ENCODE data around the gene RHEB. TPM values are rescaled to one million over a fixed set of nuclear protein-coding genes. Genes with fewer than 3 reads are reported as not detected.

The RHEB gene
- total RNA-seq, 1 donor from 2014 or later, result 225 TPM

- H3K9ac ChIP-seq, result no peak overlapping the region
- peaks cover 100% of the 10 kb centered on the region for H3K79me2 ChIP-seq (ENCODE audit: low read depth)
- H3K9me3 ChIP-seq (ENCODE audit: low read depth), result no peaks in the 10 kb centered on the region
- TF ChIP-seq EZH2phosphoT487 (IDR thresholded peaks at IDR 0.05) (no peak), CTCF (IDR thresholded peaks at IDR 0.05) (no peak), EZH2 (IDR thresholded peaks at IDR 0.05) (no peak)
- H3F3A ChIP-seq (ENCODE audit: low read depth), result peaks cover 6% of the 10 kb centered on the region
- no peak overlapping the region for H3K27ac ChIP-seq
- no peak overlapping the region for H3K4me3 ChIP-seq
- peaks cover 55% of the 10 kb centered on the region for H3K36me3 Mint-ChIP-seq
- H3K4me1 Mint-ChIP-seq, result peaks cover 2% of the 10 kb centered on the region
- no peaks in the 10 kb centered on the region for H3K27me3 ChIP-seq
- no peaks in the 10 kb centered on the region for H3K27me3 Mint-ChIP-seq (ENCODE audit: insufficient read depth, low read depth)
- peaks cover 92% of the 10 kb centered on the region for H4K20me1 ChIP-seq (ENCODE audit: low read depth)
- H3K27ac Mint-ChIP-seq, result no peak overlapping the region
- H3K4me1 ChIP-seq, result peaks cover 14% of the 10 kb centered on the region
- H3K4me3 Mint-ChIP-seq, result no peak overlapping the region
- no peak for DNase-seq (ENCODE audit: low spot score)
- no peak overlapping the region for H3K4me2 ChIP-seq
- H3K36me3 ChIP-seq, result no peaks in the 10 kb centered on the region
- H3K9me3 Mint-ChIP-seq, result peaks cover 46% of the 10 kb centered on the region
- H2AFZ ChIP-seq (replicated peaks), result no peak overlapping the region
These were observed 14.9 kb downstream of the RHEB start for GRCh38 chr7:151504715-151505326.

DNA sequence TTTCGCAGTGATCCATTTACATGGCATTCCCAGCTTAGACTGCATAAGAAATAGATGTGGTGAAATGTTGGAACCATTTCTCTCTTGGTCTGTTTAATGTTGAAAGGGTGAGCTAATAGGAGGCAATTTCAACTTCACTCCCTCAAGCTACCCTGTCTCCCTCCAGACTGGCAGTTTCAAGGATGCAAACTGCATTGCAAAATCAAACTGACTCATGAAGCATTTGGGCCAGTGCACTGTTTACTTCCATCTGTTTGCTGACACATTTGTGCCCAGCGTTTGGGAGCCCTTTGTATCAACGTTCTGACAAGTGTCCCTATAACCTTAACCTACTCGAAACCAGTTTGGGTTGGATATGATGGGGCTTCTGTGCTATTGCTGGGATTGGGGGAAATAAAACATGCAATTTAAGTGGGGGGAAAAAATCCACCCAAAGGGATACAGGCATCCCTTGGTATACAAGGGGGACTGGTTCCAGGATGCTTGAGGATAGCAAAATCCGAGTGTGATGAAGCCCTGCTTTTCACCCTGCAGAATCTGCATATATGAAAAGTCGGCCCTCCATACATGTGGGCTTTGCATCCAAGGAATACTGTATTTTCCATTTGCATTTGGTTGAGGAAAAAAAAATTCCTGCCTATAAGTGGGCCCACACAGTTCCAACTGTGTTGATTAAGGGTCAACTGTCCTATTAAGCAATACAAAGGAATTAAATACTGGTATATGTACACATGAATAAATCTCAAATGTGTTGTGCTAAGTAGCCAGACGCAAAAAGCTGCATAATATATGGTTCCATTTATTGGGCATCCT lies 15.6 kb downstream of the RHEB start:
- Mint-ChIP-seq H3K4me3 (no peak overlapping the region), H3K9me3 (peaks cover 49% of the 10 kb centered on the region), H3K4me1 (no peaks in the 10 kb centered on the region), H3K27me3 (ENCODE audit: insufficient read depth, low read depth) (no peaks in the 10 kb centered on the region), H3K36me3 (peaks cover 51% of the 10 kb centered on the region), H3K27ac (no peak overlapping the region)
- no peak overlapping the region for H3K4me2 ChIP-seq
- no peak for DNase-seq (ENCODE audit: low spot score)
- no peak overlapping the region for H2AFZ ChIP-seq (replicated peaks)
- H3K9ac ChIP-seq, result no peak overlapping the region
- H3K4me3 ChIP-seq, result no peak overlapping the region
- H3K4me1 ChIP-seq, result peaks cover 18% of the 10 kb centered on the region
- peaks cover 100% of the 10 kb centered on the region for H3K79me2 ChIP-seq (ENCODE audit: low read depth)
- no peak overlapping the region for H3K27ac ChIP-seq
- H4K20me1 ChIP-seq (ENCODE audit: low read depth), result peaks cover 92% of the 10 kb centered on the region
- TF ChIP-seq CTCF (IDR thresholded peaks at IDR 0.05) (no peak), EZH2 (IDR thresholded peaks at IDR 0.05) (no peak), EZH2phosphoT487 (IDR thresholded peaks at IDR 0.05) (no peak)
- H3K36me3 ChIP-seq, result no peaks in the 10 kb centered on the region
- no peaks in the 10 kb centered on the region for H3K27me3 ChIP-seq
- H3F3A ChIP-seq (ENCODE audit: low read depth), result peaks cover 9% of the 10 kb centered on the region
- no peaks in the 10 kb centered on the region for H3K9me3 ChIP-seq (ENCODE audit: low read depth)

DNA sequence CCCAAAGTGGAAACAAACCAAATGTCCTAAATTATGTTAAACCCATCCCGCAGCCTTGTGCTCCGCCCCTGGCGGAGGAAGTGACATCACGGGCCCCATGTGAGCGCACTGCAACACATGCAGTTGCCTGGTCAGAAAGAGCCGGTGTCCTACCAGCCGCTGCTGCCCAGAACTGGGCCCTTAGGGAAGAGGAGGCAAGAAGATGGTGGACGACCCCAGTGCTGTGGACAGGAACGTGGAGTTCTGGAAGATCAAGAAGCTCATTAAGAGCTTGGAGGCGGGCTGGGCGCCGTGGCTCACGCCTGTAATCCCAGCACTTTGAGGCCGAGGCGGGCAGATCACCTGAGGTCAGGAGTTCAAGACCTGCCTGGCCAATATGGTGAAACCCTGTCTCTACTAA lies 18.0 kb downstream of the RHEB start:
- Mint-ChIP-seq H3K36me3 (peaks cover 60% of the 10 kb centered on the region), H3K9me3 (peaks cover 47% of the 10 kb centered on the region), H3K27ac (no peak overlapping the region), H3K4me3 (no peak overlapping the region), H3K4me1 (no peaks in the 10 kb centered on the region), H3K27me3 (ENCODE audit: insufficient read depth, low read depth) (no peaks in the 10 kb centered on the region)
- Histone ChIP-seq H3K9ac (no peak overlapping the region), H3K9me3 (ENCODE audit: low read depth) (no peaks in the 10 kb centered on the region), H3K27me3 (no peaks in the 10 kb centered on the region), H2AFZ (replicated peaks) (no peak overlapping the region), H3K27ac (no peak overlapping the region), H3K4me2 (no peak overlapping the region), H3K4me1 (peaks cover 11% of the 10 kb centered on the region), H3K36me3 (no peaks in the 10 kb centered on the region), H4K20me1 (ENCODE audit: low read depth) (peaks cover 92% of the 10 kb centered on the region), H3K4me3 (no peak overlapping the region), H3K79me2 (ENCODE audit: low read depth) (peaks cover 99% of the 10 kb centered on the region), H3F3A (ENCODE audit: low read depth) (peaks cover 15% of the 10 kb centered on the region)
- TF ChIP-seq EZH2 (IDR thresholded peaks at IDR 0.05), result no peak
- no peak for DNase-seq (ENCODE audit: low spot score)

GRCh38 chr7:151498495-151498894 lies 21.2 kb downstream of the RHEB start:
- H3K27ac ChIP-seq, result no peak overlapping the region
- DNase-seq (ENCODE audit: low spot score), result no peak
- Mint-ChIP-seq H3K27me3 (ENCODE audit: insufficient read depth, low read depth) (no peaks in the 10 kb centered on the region), H3K4me1 (peaks cover 23% of the 10 kb centered on the region), H3K4me3 (no peak overlapping the region), H3K9me3 (peaks cover 34% of the 10 kb centered on the region), H3K36me3 (peaks cover 49% of the 10 kb centered on the region), H3K27ac (no peak overlapping the region)
- no peaks in the 10 kb centered on the region for H3K27me3 ChIP-seq
- H3K9me3 ChIP-seq (ENCODE audit: low read depth), result no peaks in the 10 kb centered on the region
- peaks cover 24% of the 10 kb centered on the region for H3K4me1 ChIP-seq
- H3K4me3 ChIP-seq, result no peak overlapping the region
- H3K36me3 ChIP-seq, result no peaks in the 10 kb centered on the region
- H3F3A ChIP-seq (ENCODE audit: low read depth), result peaks cover 19% of the 10 kb centered on the region
- H4K20me1 ChIP-seq (ENCODE audit: low read depth), result peaks cover 96% of the 10 kb centered on the region
- peak; percentile 60 for TF ChIP-seq EZH2phosphoT487 (IDR thresholded peaks at IDR 0.05)
- no peak for TF ChIP-seq CTCF (IDR thresholded peaks at IDR 0.05)
- no peak for TF ChIP-seq EZH2 (IDR thresholded peaks at IDR 0.05)
- H2AFZ ChIP-seq (replicated peaks), result no peak overlapping the region
- H3K9ac ChIP-seq, result no peak overlapping the region
- H3K79me2 ChIP-seq (ENCODE audit: low read depth), result peaks cover 99% of the 10 kb centered on the region
- no peak overlapping the region for H3K4me2 ChIP-seq
